Activated CD4-positive, alpha-beta T cell treated with anti-CD3 and anti-CD28 coated beads, Interleukin-2, Interleukin-4, amounts not matched to agents 100 ng/mL and 50 ng/mL, durations not matched to agents 16 hours and 8 hours (primary cell): ENCODE results near the gene NEUROD2.

ENCODE experiments used
- DNase-seq: peaks from one replicate; pipeline ENCODE4 v3.0.0-alpha.2; 2020; ENCODE audit warnings: low spot score

Gene NEUROD2

DNA sequence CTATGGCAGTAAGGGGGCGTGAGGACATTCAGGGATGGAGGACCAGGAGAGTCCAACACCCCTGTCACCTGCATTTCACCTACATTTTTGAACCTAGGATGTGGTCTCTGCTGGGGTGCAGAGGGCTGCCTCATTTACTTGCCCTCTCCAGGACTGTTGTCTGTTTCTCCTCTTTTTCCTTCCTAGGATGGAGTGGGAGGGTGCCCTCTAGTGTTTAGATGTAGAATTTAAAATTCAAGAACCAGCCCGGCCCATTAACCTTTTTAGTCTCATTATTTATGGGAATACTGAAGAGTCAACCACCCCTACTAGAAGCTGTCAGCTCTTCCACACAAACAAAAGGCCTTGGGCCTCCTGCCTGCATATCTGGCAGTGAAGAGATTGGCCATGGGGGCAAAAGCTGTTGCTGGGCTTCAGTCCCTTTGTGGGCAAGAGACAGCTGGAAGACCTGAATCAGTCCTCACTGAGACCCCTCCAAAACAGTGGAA, 26.7 kb upstream of the NEUROD2 start:
- DNase-seq: peak; percentile 48

DNA sequence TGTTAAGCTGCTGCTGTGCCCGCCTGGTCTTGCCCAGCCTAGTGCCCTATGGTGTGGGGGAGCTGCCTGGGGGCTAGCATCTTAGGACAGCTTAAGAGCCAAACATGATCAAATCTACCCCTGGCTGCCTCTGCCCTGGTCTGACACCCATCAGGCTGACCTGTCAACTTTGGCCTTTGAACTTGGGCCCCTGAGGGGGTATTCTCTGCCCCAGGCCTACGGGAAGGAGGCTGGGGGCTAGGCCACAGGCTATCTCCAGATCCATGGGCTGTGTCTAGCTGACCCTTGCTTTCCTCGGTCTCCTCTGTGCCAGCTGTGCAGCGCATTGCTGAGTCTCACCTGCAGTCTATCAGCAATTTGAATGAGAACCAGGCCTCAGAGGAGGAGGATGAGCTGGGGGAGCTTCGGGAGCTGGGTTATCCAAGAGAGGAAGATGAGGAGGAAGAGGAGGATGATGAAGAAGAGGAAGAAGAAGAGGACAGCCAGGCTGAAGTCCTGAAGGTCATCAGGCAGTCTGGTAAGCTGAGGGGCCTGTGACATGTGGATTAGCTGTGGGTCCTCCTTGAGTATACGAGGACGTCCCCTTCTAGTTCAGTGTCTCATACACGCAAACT, 26.0 kb upstream of the NEUROD2 start:
- DNase-seq: no peak

DNA sequence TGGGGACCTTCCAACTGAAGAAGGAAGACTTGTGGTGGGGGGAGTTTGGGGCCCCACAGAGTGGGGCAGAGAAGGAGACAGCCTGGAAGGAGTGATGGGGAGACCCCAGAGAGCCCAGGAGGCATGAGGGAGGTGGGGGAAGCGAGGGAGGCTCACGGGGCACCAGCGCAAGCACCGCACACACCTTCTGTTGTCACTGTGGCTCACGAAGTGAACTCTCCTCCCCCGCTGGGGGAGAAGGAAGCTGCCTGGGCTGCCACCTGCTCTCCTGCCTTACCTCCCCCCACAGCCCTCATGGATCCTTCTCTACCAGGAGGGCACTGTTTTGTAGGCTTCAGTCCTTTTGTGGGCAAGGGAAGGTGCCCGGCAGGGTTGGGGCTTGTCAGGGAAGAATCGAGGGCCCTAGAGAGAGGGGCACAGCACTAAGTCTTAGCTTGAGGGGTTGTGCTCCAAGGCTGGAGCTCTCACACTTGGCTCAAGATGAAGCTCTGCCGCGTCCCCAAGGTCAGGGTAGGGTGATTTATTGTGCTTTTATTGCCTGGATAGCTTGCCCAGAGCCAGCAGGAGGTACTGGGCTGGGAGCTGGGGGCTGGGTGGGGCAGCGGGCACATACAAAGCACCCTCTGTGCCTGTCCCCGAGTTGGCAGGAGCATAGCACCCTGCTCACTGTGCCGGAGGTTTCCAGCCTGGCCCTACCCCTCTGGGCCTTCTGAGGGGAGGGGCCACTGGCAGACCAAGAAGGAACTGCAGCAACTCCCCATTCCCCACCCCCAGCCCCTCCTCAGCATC, 24.6 kb upstream of the NEUROD2 start:
- no peak for DNase-seq

GRCh38 chr17:39631403-39631802, 23.7 kb upstream of the NEUROD2 start:
- no peak for DNase-seq

DNA sequence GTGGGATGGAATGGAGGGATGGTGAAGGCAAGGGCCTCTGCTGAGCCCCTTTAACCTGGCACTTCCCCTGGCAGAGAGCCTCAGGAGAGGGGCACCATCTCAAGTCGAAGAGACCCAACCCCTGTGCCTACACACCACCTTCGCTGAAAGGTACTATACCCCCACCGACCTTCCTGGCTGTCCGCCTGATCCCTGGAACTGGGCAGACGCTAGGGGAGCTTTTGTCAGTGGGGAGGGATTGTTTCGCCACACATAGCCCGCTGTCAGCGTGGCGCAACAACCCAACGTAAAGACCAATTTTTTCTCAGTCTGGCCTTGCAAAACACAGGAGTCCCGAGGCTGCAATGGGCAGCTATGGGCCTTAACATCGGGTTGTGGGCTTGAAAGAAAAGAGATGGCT, 22.2 kb upstream of the NEUROD2 start:
- DNase-seq: no peak

DNA sequence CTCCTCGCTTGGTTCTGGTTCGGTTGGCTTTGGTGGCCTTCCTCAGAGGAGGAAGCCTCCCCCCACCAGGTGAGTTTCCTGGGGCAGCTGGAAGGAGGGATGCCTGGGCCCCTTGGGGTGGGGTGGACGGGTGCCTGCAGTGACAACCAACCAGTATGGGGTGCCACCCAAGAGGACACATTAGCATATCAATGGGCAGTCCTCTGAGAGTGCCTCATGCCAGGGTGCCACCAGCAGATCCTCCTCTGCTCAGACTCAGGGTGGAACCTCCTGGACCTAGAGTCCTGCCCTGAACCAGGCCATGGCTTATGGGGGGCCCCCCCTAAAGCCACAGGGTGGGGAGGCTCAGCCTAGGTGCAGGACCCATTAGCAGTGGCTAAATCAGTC, 21.8 kb upstream of the NEUROD2 start:
- no peak for DNase-seq

DNA sequence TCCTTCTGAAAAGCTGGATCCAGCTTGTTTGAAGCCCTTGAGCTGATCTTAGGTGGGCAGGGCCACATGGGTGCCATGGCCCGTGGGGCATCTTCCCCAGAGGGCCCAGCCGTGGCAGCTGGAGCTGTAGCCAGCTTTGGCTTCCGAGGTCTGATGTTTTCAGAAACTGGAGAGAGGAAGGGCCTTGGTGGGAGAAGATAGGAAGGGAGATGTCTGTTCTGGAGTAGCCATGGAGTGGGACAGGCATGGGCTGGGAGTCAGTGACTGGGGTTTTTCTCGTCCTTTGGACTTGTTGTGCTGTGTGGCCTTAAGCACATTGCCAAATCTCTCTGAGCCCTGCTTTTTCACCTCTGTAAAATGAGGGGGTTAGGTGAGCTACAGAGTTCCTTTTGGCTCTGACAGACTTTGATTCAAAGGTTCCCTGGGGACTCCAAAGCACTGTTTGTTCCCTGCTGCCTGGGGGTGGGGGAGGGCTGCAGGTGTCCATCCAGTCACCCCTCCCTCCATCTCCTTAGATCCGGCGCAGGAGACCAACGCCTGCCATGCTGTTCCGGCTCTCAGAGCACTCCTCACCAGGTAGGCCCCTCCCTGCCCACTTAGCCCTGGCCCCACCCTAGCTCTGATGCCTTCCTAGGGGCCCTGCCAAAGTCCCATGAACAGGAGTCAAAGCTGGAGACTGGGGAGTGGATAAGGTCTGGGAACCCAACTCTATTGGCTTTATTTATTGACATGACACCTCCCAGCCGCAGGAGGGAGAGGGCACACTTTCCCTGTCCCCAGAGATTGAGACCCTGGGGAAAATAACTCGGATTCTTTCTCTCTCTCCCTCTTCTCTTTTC, 21.2 kb upstream of the NEUROD2 start:
- DNase-seq: no peak

- DNase-seq: no peak
Observed at GRCh38 chr17:39627712-39628516, 20.2 kb upstream of the NEUROD2 start.

- no peak for DNase-seq
Observed at GRCh38 chr17:39627047-39627711, 19.5 kb upstream of the NEUROD2 start.

DNA sequence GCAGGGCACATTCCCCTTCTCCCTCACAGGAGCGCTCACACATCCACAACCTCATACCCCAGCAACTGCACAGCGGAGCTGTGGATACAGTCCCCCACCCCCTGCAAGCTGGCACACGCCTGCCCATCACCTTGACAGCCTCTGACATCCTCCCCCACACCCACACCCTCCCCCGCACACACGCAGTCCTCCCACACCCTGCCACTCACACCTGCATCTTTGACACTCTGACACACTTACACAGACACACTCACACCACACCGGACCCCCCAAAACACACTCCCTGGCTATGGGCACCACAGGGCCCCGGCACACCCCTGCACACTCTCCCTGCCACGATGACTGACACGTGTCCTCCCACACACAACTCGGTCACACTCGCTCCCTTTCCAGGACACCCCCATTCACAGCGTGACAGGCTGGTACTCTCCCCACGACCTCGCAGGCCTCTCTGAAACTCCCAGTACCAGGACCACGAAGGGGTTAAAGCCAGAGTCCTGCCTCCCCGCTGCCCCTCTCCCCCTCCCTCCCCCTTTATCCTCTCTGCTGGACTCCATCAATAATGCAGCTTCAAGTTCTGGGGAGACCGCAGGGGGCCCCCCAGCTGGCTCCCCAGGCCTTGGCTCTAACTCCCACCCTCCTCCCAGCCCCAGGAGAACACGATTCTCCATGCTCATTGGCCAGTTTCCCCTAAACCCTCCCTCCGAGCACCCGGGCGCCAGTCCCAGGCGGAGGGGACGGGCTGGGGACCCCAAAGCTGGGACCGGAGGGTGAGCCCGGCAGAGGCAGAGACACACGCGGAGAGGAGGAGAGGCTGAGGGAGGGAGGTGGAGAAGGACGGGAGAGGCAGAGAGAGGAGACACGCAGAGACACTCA, 18.7 kb upstream of the NEUROD2 start, which contains the start of gene PPP1R1B:
Gene PPP1R1B (plus strand): TSS at position 782 of the 876 bp plus-strand sequence. CDS start 441 bp downstream, outside the sequence.
- no peak for DNase-seq

DNA sequence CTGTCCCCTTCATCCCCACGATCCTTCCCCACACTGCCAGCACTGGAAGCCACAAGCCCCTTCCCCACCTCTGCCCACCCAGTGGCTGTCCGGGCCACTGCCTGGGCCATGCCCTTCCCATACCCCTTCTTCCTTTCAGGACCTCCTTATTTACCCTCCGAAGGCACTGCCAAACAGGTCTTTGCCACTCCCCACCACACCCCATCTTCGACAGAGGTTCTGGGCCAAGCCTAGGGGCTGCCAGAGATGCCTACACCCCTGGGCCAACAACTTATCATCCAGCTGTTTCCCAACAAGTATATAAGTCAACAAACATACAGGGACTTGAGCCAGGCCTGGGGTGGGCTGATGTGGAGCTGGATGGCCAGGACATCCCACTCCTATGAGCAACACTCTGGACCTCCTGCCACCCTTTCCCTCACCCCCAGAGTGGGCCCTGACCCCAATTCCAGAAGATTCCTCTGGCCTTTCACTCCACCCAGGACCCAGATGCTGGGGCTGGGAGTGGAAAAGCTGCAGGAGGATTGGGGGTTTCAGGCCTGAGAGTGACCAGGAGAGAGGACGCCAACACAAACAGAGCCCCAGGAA, 17.6 kb upstream of the NEUROD2 start:
- no peak for DNase-seq

GRCh38 chr17:39624313-39624712, 16.6 kb upstream of the NEUROD2 start:
- no peak for DNase-seq

- peak; percentile 92 for DNase-seq
Observed at GRCh38 chr17:39623356-39623950, 15.7 kb upstream of the NEUROD2 start.

GRCh38 chr17:39622380-39623006, 14.8 kb upstream of the NEUROD2 start:
- peak; percentile 88 for DNase-seq

DNA sequence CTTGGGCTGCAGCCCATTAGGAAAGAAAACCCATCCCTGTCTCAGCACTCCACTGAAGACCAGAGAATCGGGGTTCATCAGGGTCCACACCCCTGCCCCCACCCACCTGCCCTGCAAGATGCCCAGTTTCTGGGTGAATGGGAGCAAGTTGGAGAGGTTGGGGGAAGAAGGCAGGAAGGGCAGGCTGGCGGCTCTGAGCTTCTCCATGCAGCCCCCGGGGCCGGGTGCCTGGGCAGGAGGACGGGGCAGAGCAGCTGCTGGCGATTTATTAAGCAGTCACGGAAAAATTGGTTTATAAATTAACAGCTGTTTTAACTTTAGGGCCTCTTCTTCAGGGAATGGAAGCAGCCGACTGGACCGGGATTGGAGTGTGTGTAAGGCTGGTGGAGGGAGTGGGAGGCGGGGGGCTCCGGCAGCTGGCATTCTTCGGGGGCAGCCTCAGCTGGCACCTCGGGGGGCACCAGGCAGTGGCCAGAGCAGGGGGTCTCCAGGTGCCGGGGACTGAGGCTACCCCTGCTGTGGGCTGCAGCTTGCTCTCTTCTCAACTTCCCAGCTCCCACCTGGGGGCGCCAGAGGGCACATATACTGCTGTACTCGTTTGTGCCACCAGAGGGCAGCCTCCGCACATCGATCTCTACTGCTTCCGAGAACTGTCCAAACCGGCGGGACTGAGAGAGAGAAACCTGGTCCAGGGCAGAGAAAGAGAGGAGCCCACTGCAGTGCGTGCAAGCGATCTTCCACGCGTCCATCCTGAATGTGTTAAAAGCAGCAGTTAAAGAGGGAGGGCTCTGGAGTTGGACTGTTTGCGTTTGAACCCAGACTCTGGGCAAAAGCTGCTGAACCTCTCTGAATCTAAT, 14.0 kb upstream of the NEUROD2 start:
- DNase-seq: peak; percentile 88

- DNase-seq: no peak
Observed at GRCh38 chr17:39619786-39620101, 12.0 kb upstream of the NEUROD2 start.

GRCh38 chr17:39618956-39619785, 11.5 kb upstream of the NEUROD2 start:
- DNase-seq: no peak
